ENCODE results near the gene EIF4A3.
"Not testable (repeated sequence)": the region's sequence is repeated elsewhere in the genome, so short reads cannot be mapped to it uniquely, and the experiment has no call there.

EIF4A3 gene

GRCh38 chr17:80171681-80172080 lies 24.8 kb upstream of the EIF4A3 start:
- no peak for DNase-seq

DNA sequence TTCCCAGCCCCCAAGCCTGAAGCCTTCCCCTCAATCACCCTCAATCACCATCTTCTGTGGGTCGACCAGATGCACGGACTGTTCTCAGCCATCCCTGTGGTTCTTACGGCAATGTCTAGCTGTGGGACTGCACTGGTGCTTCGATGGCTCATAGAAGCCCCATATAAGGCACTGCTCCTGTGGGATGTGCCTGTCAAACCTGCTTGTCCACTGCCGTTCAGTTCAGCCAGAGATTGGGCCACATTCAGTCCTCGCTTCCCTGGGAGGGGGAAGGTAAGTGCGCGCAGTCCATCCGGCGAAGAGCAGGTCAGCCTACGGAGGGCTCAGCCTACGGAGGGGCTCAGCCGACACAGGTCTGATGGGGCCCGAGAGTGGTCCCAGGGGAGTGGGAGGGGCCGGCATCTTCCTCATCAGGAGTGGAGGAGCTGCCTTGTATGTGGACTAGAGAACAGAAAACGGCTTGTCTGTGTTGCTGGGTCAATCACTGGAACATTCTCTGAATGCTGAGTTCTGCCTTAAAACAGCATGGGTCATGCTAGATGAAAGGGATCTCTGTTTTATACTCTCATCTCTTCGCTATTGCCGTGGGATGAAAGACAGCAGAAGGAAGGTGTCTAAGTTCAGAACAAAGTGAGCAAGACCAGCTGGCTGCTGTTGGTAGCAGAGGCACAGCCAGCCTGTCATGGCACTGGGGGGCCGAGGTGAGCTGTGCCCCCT lies 23.0 kb upstream of the EIF4A3 start, which contains the start of gene CARD14:
CARD14 (plus strand) TSS at position 247 of the 717 bp plus-strand sequence. CDS start 11,409 bp downstream, outside the sequence.
- DNase-seq: no peak

GRCh38 chr17:80169107-80169506 lies 22.2 kb upstream of the EIF4A3 start:
- DNase-seq: no peak

DNA sequence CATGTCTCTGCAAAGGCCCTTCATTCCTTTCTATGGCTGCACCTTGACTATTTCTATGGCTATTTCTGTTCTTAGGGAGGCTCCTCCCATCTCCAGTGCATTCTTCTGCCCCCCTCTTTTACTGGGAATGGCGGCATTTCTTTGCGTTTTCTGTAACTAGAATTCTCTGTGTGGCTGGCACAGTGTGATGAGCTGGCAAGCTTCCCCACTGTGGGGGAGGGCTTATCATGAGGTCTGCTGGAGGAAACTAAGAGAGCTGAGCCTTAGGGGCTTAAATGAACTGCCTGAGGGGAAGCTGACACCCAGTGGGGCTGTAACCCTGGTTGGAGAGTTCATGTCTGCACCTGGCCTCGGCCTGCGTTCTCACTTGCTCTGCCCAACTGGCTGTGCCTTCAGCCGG lies 21.4 kb upstream of the EIF4A3 start:
- no peak for DNase-seq

DNA sequence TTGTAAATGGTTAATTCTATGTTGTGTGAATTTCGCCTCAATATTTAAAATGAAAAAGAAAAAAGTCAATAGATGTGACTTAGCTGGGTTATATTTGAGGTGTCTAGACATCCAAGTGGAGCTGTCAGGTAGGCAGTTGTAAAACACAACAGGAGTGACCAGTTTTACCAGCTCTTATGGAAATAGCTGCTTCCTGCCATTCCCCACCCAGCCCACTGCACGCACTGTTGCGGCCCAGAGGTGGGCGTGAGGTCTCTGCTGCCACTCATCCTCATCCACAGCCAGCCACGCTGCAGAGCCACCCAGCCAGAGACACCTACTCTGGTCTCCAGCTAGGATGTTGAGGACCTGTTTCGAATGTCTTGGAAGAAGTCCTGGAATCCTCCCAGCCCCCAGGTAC lies 19.5 kb upstream of the EIF4A3 start:
- no peak for DNase-seq

DNA sequence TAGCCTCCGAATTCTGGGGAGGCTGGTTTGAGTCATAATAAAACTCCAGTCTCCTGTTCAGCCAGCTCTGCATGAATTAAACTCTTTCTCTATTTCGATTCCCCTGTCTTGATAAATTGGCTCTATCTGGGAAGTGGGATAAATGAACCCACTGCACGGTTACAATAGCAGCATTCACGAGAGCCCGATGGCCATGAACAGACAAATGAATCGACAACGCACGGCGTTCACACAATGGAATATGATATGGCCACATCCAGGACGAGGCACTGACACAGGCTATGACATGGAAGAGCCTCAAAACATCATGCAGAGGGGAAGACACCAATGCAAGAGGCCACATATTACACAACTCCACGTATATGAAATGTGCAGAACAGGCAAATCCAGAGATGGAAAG lies 17.3 kb upstream of the EIF4A3 start:
- no peak for DNase-seq

GRCh38 chr17:80163336-80163735 lies 16.4 kb upstream of the EIF4A3 start:
- no peak for DNase-seq

GRCh38 chr17:80160536-80160935 lies 13.6 kb upstream of the EIF4A3 start:
- no peak for DNase-seq

DNA sequence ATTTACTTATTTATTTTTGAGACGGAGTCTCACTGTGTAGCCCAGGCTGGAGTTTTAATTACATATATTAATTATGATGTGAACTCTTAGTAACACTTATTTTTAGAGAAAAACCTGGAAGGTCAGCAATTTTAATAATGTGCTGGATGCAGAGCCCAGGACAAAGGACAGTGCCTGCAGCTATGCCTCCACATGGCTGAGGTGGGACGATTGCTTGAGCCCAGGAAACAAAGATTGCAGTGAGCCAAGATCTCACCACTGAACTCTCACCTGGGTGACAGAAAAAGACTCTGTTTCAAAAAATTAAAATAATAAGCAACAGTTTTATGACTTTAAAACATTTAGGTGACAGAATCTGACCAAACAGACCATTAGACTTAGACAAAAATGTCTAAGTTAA lies 11.9 kb upstream of the EIF4A3 start:
- no peak for DNase-seq

DNA sequence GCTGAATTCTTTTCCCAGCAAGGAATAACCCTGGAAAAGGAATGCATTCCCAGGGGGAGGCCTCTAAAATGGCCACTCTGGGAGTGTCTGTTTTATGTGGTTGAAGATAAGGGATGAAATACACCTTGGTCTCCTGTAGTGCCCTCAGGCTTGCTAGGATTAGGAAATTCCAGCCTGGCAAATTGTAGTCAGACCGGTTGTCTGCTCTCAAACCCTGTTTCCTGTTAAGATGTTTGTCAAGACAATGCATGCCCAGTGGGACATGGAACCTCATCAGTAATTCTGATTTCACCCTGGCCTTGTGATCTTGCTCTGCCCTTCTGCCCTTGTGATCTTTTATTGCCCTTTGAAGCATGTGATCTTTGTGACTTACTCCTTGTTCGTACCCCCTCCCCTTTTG lies 8.7 kb upstream of the EIF4A3 start:
- not testable (repeated sequence) for DNase-seq

- DNase-seq: no peak
Measured at GRCh38 chr17:80154166-80154565, 7.2 kb upstream of the EIF4A3 start.

- DNase-seq: no peak
Measured at GRCh38 chr17:80153004-80153403, 6.1 kb upstream of the EIF4A3 start.

GRCh38 chr17:80152081-80152702 lies 5.3 kb upstream of the EIF4A3 start:
- no peak for DNase-seq

GRCh38 chr17:80151333-80151732 lies 4.4 kb upstream of the EIF4A3 start:
- DNase-seq: no peak

GRCh38 chr17:80146121-80147034 lies 550 bp downstream of the EIF4A3 start:
- DNase-seq: no peak

GRCh38 chr17:80145076-80146075 lies 1.6 kb downstream of the EIF4A3 start:
- DNase-seq: no peak

DNA sequence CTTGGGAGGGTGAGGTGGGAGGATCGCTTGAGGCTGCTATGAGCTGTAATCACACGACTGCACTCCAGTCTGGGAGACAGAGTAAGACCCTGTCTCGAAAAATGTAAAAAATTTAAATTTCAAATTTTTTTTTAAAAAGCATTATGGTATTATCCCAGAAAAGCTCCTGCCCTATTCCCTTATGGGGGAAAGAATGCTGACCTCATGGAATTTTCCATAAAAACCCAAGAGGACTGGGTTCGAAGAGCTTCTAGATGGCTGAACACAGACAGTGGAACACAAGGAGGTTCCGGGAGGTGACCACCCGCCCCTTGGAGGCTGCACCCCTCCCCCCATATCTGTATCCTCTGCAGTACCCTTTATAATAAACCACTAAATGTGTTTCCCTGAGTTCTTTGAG lies 4.0 kb downstream of the EIF4A3 start:
- DNase-seq: no peak

GRCh38 chr17:80141463-80142165 lies 5.3 kb downstream of the EIF4A3 start:
- DNase-seq: no peak

DNA sequence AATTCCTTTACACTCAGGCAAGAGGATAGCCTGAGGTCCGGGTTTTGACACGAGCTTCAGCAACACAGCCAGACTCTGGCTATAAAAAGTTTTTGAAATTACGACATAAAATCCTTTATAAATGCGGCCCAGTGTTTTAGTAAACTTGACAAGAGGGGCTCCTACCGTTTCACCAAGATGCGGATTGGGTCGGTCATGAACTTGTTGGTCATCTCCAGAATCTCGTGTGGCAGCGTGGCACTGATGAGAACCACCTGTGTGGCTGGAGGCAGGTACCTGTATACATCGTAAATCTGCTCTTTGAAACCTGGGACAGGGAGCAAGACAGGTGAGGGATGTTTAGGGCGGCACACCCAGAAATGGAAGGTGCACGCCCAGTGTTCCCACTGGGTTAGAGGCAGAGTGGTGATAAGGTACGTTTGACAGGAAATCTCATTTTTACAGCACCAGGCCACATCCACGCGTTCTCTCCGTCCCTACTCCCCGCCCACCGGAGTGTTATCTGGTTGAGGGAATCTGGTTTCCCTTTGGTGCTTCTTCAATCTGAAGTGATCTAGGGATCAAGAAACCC lies 8.0 kb downstream of the EIF4A3 start:
- no peak for DNase-seq

DNA sequence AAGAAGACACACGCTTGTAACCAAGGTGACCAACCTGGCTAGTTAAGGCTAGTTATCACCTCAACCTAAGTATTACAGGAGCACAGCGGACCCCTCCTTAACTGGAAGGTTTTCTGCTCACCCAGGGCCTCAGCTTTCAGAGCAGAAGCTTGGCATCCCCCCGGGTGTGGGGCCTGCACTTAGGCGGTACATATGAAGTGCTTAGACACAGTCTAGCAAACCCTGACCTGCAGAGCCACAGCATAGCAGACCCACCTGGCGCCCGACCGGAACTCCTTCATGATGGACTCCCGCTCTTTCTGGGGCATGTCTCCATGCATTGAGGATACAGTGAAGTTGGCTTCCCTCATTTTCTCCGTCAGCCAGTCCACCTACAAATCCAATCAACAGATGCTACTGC lies 9.8 kb downstream of the EIF4A3 start:
- no peak for DNase-seq

DNA sequence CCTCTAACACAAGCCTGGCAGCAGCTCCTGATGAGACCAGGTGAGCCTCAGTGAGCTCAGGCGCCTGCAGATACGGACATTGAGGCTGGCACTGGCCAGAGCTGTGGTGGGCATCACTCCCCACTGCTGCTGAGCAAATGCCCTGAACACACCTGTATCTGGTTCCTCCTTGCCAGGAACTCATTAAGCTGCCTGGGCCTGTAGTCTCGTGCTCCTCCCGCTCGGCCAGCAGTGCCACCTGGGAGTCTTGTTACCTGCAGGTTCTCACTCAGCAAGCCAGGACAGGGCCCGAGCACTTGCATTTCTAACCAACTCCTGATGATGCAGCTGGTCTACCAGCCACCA lies 13.3 kb downstream of the EIF4A3 start:
- DNase-seq: no peak

Measured in DMS79 (cell line).